H1 (cell line): ENCODE results near the gene MTTP. TPM values are rescaled to one million over a fixed set of nuclear protein-coding genes. Genes with fewer than 3 reads are reported as not detected.

ENCODE experiments used
- FOSL1 ChIP-seq: IDR thresholded peaks from 2 replicates; pipeline ENCODE4 v1.6.1; 2011; ENCODE audit warnings: mild to moderate bottlenecking, low read depth, low read length, moderate library complexity; ENCODE audit not compliant: insufficient read depth
- POU5F1 ChIP-seq: IDR thresholded peaks from 2 replicates; pipeline ENCODE4 v1.6.1; 2011; ENCODE audit warnings: low read depth, mild to moderate bottlenecking, low read length, moderate library complexity
- RNF2 ChIP-seq: fragments of 200-900, 300-1000 bp; sonication (generic); IDR thresholded peaks from 2 replicates; pipeline ENCODE4 v1.7.1; 2016; ENCODE audit warnings: borderline replicate concordance, low read depth, mild to moderate bottlenecking, antibody characterized with exemption, low read length; ENCODE audit not compliant: poor library complexity, severe bottlenecking; ENCODE audit errors: missing control alignments
- SAP30 ChIP-seq: fragments of 300-600 bp; sonication (generic); IDR thresholded peaks from 2 replicates; pipeline ENCODE4 v1.7.1; 2012; ENCODE audit warnings: low read length, moderate library complexity, mild to moderate bottlenecking, inconsistent platforms; ENCODE audit not compliant: insufficient read depth, insufficient replicate concordance
- polyA plus RNA-seq, 7 experiments: library from polyadenylated mRNA; depleted of rRNA in 3 of 7; stranded (reverse) in 5 of 7; unstranded in 2 of 7; fragments of >200 nt in 5 of 7; fragments of 200-250 nt in 2 of 7; gene quantifications; 1 replicate in 5 of 7; 2 replicates in 1 of 7; 4 replicates in 1 of 7; pipeline versions ENCODE4 v1.2.1 to v1.2.3, GENCODE V29; 2011 to 2013; ENCODE audit warnings: missing spikeins in 2 of 7, mixed read lengths in 2 of 7
- total RNA-seq: library from RNA; stranded (reverse); fragmentation: NEBNext Ultra II Directional; extraction: Animal tissue kit (Norgen Biotek cat#: 25700); gene quantifications from 2 replicates; pipeline ENCODE4 v1.2.1, GENCODE V29; 2021

The MTTP gene
- total and polyA plus RNA-seq, 2 of the 8 experiments (the other 6 are each of a cell fraction or from before 2014, with no cell fraction given) = 0.12 to 0.26 TPM

DNA sequence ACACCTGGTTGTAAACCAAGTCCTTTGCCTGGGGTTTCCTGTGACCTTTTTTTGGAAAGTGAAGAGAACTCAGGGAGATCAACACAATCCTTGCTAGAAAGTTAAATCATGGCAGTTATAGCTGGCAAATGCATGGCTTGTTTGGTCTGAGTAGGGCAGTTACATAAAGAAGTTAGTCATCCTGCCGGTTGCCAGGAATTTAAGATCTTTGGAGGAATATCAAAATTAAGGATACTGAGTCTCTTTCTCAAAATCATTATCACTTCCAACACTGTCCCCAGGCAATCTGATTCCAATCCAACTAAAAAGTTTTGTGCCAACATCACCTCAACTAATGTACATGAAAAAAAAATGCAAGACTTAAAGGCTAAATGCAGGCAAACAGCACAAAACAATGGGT is 42.8 kb downstream of the MTTP start (continued):
- TF ChIP-seq FOSL1 (no peak), SAP30 (no peak), RNF2 (no peak), POU5F1 (no peak)
